GM21447 (cell line): ENCODE data around the gene PARL.
"Not testable (repeated sequence)": the region's sequence is repeated elsewhere in the genome, so short reads cannot be mapped to it uniquely, and the experiment has no call there.

Source experiments
- ATAC-seq: cut with Tn5 transposase; IDR thresholded peaks from one replicate; pipeline ENCODE4 v1.9.1; 2021; ENCODE audit not compliant: unreplicated experiment

PARL gene

GRCh38 chr3:183906234-183906921, 21.7 kb upstream of the PARL start:
- no peak for ATAC-seq

GRCh38 chr3:183904833-183905780, 20.4 kb upstream of the PARL start:
- ATAC-seq, result no peak

- ATAC-seq, result no peak
Observed at GRCh38 chr3:183898028-183898431, 13.3 kb upstream of the PARL start.

GRCh38 chr3:183897606-183898005, 12.9 kb upstream of the PARL start:
- no peak for ATAC-seq

- no peak for ATAC-seq
Observed at GRCh38 chr3:183896610-183897009, 11.9 kb upstream of the PARL start.

GRCh38 chr3:183896184-183896583, 11.5 kb upstream of the PARL start:
- ATAC-seq, result no peak

GRCh38 chr3:183895774-183896173, 11.1 kb upstream of the PARL start:
- ATAC-seq, result no peak

- no peak for ATAC-seq
Observed at GRCh38 chr3:183895296-183895695, 10.6 kb upstream of the PARL start.

- no peak for ATAC-seq
Observed at GRCh38 chr3:183892610-183893214, 8.0 kb upstream of the PARL start.

- no peak for ATAC-seq
Observed at GRCh38 chr3:183885766-183886165, 1.1 kb upstream of the PARL start.

- no peak for ATAC-seq
Observed at GRCh38 chr3:183884097-183884426, 618 bp downstream of the PARL start.

GRCh38 chr3:183883291-183884096, 1.2 kb downstream of the PARL start:
- no peak for ATAC-seq

- ATAC-seq, result no peak
Observed at GRCh38 chr3:183880121-183880520, 4.6 kb downstream of the PARL start.

- ATAC-seq, result no peak
Observed at GRCh38 chr3:183879243-183879642, 5.4 kb downstream of the PARL start.

GRCh38 chr3:183878071-183878470, 6.6 kb downstream of the PARL start:
- no peak for ATAC-seq

GRCh38 chr3:183877227-183877626, 7.5 kb downstream of the PARL start:
- not testable (repeated sequence) for ATAC-seq

GRCh38 chr3:183875411-183875810, 9.3 kb downstream of the PARL start:
- no peak for ATAC-seq

GRCh38 chr3:183873914-183874313, 10.8 kb downstream of the PARL start:
- no peak for ATAC-seq

- no peak for ATAC-seq
Observed at GRCh38 chr3:183871541-183871940, 13.1 kb downstream of the PARL start.

- ATAC-seq, result no peak
Observed at GRCh38 chr3:183870563-183870962, 14.1 kb downstream of the PARL start.

- no peak for ATAC-seq
Observed at GRCh38 chr3:183868796-183869195, 15.9 kb downstream of the PARL start.
